OCI-LY7 (cell line): ENCODE measurements around the gene KCNE4. TPM values are rescaled to one million over a fixed set of nuclear protein-coding genes. Genes with fewer than 3 reads are reported as not detected.

Source experiments
- BruUV-seq: library from RNA; stranded (reverse); fragments of 400-500 nt; replicated peaks from 2 replicates; lab custom pipeline; 2021; lab: Mats Ljungman, UMichigan
- CTCF ChIA-PET: fragments of 300-600 bp; sonication (Branson Sonifier 250); formaldehyde crosslinking; loops from one replicate; lab custom pipeline; 2022; ENCODE audit warnings: antibody characterized with exemption; ENCODE audit not compliant: unreplicated experiment; lab: Charles Lee
- POLR2A ChIA-PET: fragments of 300-600 bp; sonication (Branson Sonifier 250); formaldehyde crosslinking; loops from one replicate; lab custom pipeline; 2022; ENCODE audit warnings: antibody characterized with exemption; lab: Charles Lee
- DNase-seq: peaks from one replicate; pipeline ENCODE4 v3.0.0-alpha.2; 2015; ENCODE audit warnings: low spot score
- H2AFZ ChIP-seq: fragments of 200-600 bp; sonication (generic), shearing (Covaris generic); 2 replicates; pipeline ENCODE4 v1.6.1; 2014; ENCODE audit warnings: mild to moderate bottlenecking, antibody characterized with exemption, low read length, moderate library complexity
- H3K27ac ChIP-seq: fragments of 200-600 bp; sonication (generic); 2 replicates; pipeline ENCODE4 v1.5.1; 2014; ENCODE audit warnings: mixed run types, low read depth, mild to moderate bottlenecking, moderate library complexity, low read length, inconsistent platforms; ENCODE audit not compliant: poor library complexity, severe bottlenecking
- H3K36me3 ChIP-seq: fragments of 200-600 bp; sonication (generic); 2 replicates; pipeline ENCODE4 v1.6.1; 2014; ENCODE audit warnings: mild to moderate bottlenecking, antibody characterized with exemption, low read length, moderate library complexity, mixed read lengths; ENCODE audit not compliant: insufficient read depth
- H3K4me1 ChIP-seq: fragments of 200-600 bp; sonication (generic); 2 replicates; pipeline ENCODE4 v1.5.1; 2014; ENCODE audit warnings: mild to moderate bottlenecking, low read length; ENCODE audit not compliant: insufficient read depth, poor library complexity, severe bottlenecking
- H3K4me2 ChIP-seq: fragments of 200-600 bp; sonication (generic); 2 replicates; pipeline ENCODE4 v1.6.1; 2014; ENCODE audit warnings: mild to moderate bottlenecking, low read length
- H3K4me3 ChIP-seq: fragments of 200-600 bp; sonication (generic); 2 replicates; pipeline ENCODE4 v1.5.1; 2014; ENCODE audit warnings: mild to moderate bottlenecking, low read depth, low read length; ENCODE audit not compliant: poor library complexity, severe bottlenecking
- H3K79me2 ChIP-seq: fragments of 200-600 bp; sonication (generic); 2 replicates; pipeline ENCODE4 v1.6.1; 2016; ENCODE audit warnings: low read depth, mild to moderate bottlenecking, low read length, moderate library complexity, mixed read lengths; ENCODE audit not compliant: insufficient read depth
- H3K9me2 ChIP-seq: fragments of 200-600 bp; sonication (generic); 2 replicates; pipeline ENCODE4 v1.6.1; 2016; ENCODE audit warnings: mild to moderate bottlenecking, low read length, mixed read lengths; ENCODE audit not compliant: insufficient read depth
- H3K9me3 ChIP-seq: fragments of 200-600 bp; sonication (generic); 2 replicates; pipeline ENCODE4 v1.6.1; 2014; ENCODE audit warnings: mild to moderate bottlenecking, mixed run types, low read length, mixed read lengths
- H4K20me1 ChIP-seq: fragments of 200-600 bp; sonication (generic); 2 replicates; pipeline ENCODE4 v1.6.1; 2014; ENCODE audit warnings: mild to moderate bottlenecking, antibody characterized with exemption, low read length, moderate library complexity, mixed read lengths; ENCODE audit not compliant: insufficient read depth
- CTCF ChIP-seq: fragments of 200-600 bp; sonication (generic); conservative IDR thresholded peaks from 2 replicates; pipeline ENCODE4 v1.5.1; 2014; ENCODE audit warnings: mild to moderate bottlenecking, antibody characterized with exemption, low read length, moderate library complexity, mixed read lengths
- EZH2phosphoT487 ChIP-seq: fragments of 200-600 bp; sonication (generic); IDR thresholded peaks from 2 replicates; pipeline ENCODE4 v1.6.1; 2018; ENCODE audit warnings: low read depth, borderline replicate concordance, mild to moderate bottlenecking, mixed run types, antibody characterized with exemption, low read length, moderate library complexity, mixed read lengths
- intact Hi-C: fragments of 100-400 bp; cut with micrococcal nuclease; formaldehyde crosslinking; loops from one replicate; pipeline ENCODE4 v1.10.0; 2022; ENCODE audit not compliant: unreplicated experiment
- total RNA-seq, 2 experiments: library from RNA; depleted of rRNA in 1 of 2; stranded (reverse); fragments of >200 nt in 1 of 2; shearing (Covaris generic) in 1 of 2; gene quantifications; 2 replicates each; pipeline ENCODE4 v1.2.3, GENCODE V29; 2014 to 2022

The KCNE4 gene
- total RNA-seq, 2 experiments from 2014 or later, result not detected

DNA sequence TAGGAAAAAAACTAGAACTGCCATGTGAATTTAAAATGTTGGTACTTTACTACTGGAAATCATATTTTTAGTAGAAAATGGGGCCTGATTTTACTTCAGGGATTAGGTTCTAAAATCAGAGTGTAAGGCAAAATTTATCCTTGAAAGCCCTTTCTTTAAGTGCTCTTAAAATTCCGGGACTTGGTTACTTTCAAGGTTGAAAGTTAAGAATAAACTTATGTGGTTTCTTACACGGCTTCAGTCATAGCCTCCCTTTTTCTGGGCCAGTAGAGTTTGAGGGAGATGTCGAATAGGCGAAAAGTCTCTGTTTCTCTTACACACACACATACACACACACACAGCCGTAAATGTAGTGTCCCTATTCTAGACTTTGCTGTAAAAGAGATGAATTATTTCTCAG lies 13.1 kb downstream of the KCNE4 start:
- no peaks in the 10 kb centered on the region for H3K9me2 ChIP-seq
- H3K27ac ChIP-seq, result no peak overlapping the region
- DNase-seq, result no peak
- TF ChIP-seq CTCF, result no peak
- TF ChIP-seq EZH2phosphoT487, result no peak
- CTCF ChIA-PET, result no interaction called here
- H3K9me3 ChIP-seq, result no peaks in the 10 kb centered on the region
- no peaks in the 10 kb centered on the region for H3K36me3 ChIP-seq
- H3K4me1 ChIP-seq, result no peaks in the 10 kb centered on the region
- no peaks in the 10 kb centered on the region for H4K20me1 ChIP-seq
- no TSS peak for BruUV-seq
- POLR2A ChIA-PET, result no interaction called here
- H3K4me3 ChIP-seq, result no peak overlapping the region
- H3K4me2 ChIP-seq, result no peak overlapping the region
- H2AFZ ChIP-seq, result no peak overlapping the region
- intact Hi-C loops, result no loop called here
- no peaks in the 10 kb centered on the region for H3K79me2 ChIP-seq

- no TSS peak for BruUV-seq
- CTCF ChIA-PET, result no interaction called here
- no peaks in the 10 kb centered on the region for H3K4me1 ChIP-seq
These were observed 14.7 kb downstream of the KCNE4 start for GRCh38 chr2:223066721-223067120.

More at GRCh38 chr2:223066721-223067120, 14.7 kb downstream of the KCNE4 start:
- intact Hi-C loops, result no loop called here
- DNase-seq, result no peak
- TF ChIP-seq CTCF (no peak), EZH2phosphoT487 (no peak)
- Histone ChIP-seq H4K20me1 (no peaks in the 10 kb centered on the region), H3K27ac (no peak overlapping the region), H3K79me2 (no peaks in the 10 kb centered on the region), H2AFZ (no peak overlapping the region), H3K36me3 (no peaks in the 10 kb centered on the region), H3K9me2 (no peaks in the 10 kb centered on the region), H3K4me3 (no peak overlapping the region), H3K9me3 (no peaks in the 10 kb centered on the region), H3K4me2 (no peak overlapping the region)
- POLR2A ChIA-PET, result interaction anchor here (0.6 kb wide), 1 partner anchor 13 kb away, joined by 4 read pairs; no protein-coding TSS in a partner anchor
